Measurements from ENCODE around the gene RELL2.
"Not testable (repeated sequence)": the region's sequence is repeated elsewhere in the genome, so short reads cannot be mapped to it uniquely, and the experiment has no call there.

Gene RELL2, protein sequence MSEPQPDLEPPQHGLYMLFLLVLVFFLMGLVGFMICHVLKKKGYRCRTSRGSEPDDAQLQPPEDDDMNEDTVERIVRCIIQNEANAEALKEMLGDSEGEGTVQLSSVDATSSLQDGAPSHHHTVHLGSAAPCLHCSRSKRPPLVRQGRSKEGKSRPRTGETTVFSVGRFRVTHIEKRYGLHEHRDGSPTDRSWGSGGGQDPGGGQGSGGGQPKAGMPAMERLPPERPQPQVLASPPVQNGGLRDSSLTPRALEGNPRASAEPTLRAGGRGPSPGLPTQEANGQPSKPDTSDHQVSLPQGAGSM

DNA sequence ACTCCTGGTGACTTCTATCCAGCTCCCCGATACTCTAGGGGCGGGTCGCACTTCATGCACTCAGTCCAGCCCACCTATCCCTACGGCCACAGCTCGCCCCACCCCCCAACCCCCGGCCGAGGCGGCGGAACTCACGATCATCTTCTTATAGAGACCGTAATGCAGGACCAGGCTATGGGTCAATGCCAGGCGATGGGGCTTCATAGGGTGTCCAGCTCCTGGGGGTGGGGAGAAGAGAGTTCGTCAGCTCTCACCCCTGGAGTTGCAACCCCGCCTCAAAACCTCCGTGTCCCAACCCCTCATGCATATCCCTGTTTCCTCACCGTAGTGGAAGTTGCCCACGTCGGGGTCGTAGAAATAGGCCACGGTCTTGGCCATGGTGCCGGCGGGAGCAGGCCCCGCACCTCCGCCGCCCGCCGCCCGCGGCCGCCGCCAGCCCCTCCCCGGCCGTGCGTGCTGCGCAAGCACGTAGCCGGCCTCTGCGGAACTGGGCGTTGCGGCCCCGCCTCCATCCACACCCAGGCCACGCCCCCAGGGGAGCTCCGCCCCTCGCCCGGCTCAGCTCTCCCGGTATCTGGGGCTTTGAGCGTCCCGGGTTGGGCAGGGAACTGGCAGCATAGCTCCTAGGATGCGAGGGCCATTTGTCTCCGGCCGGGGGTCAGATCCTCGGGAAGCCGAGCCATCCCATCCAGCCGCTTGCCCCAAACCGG is at the start of gene RELL2, which contains the start of gene HDAC3:
Gene RELL2, plus strand, starts transcription at position 585 of the 710 bp plus-strand sequence. CDS start 1,229 bp downstream, outside the sequence.
Gene HDAC3, minus strand, starts transcription at position 437 of the 710 bp plus-strand sequence. Its CDS starts 59 bp downstream, at position 378.
- peak; percentile 86 for DNase-seq

DNA sequence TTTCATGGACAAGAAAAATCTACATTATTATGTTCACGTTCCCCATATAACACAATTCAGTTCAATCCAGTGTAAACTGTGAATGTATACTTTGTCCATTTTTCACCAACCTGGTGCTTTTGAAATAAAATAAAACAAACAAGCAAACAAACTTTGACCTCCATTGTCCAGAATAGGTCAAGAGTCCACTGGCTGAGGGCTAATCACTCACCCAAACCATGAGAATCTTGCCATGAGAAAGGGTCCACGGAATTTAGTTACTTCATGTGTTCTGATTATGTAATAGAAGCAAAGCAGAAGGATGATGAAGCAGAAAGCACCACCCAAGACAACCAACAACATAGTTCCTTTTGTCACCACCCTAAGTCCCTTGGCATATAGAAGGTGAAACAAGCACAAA is 46.7 kb upstream of the RELL2 start:
- DNase-seq: no peak

DNA sequence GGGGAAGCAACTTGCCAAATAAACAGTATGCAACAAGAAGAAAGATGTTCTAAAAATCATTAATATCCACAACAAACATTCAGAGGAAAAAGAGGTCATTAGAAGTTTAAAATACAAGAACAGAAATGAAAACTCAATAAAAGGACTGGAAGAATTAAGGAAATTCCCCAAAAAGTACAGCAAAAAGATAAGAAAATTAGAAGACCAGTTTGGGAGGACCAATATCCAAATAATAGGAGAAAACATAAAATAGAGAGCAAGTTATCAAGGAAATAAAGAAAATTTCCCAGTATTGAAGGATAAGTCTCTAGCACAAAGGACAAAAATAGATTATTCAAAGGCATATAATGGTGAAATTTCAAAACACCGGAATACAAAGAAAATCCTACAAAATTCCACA is 39.9 kb upstream of the RELL2 start:
- no peak for DNase-seq

DNA sequence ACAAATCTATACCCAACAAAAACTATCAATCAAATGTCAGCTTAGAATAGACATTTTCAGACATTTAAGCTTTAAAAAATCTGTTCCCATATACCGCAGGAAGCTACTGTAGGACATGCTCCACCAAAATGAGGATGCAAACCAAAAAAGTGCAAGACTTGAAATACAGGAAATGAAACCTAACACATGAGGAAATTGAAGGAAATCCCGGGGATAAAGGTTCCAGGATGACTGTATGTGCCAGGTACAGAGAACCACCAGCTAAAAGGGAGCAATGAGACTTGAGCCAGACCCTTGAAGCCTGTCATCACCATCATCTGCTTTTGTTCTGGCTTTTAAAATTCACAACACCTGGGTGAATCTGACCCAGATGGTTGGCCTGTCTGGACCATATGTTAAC is 39.4 kb upstream of the RELL2 start:
- no peak for DNase-seq

DNA sequence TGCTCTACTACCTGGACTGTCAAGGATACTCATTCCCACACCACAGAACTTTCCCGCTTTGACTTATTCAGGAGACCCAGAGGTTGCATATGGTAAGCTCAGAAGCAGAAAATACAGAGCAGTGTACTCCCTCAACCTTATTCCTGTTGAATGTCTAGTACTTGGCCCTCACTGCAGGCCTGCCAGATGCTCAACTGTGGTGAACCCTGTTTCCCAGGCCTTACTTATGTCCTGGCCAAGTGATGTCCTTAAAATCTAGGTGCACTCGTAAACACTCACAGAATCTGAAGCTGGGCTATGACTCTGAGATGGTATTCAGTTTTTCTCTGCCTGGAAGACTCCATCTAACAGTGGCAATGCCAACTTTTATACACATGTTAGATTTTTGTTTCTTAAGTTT is 39.0 kb upstream of the RELL2 start:
- DNase-seq: no peak

DNA sequence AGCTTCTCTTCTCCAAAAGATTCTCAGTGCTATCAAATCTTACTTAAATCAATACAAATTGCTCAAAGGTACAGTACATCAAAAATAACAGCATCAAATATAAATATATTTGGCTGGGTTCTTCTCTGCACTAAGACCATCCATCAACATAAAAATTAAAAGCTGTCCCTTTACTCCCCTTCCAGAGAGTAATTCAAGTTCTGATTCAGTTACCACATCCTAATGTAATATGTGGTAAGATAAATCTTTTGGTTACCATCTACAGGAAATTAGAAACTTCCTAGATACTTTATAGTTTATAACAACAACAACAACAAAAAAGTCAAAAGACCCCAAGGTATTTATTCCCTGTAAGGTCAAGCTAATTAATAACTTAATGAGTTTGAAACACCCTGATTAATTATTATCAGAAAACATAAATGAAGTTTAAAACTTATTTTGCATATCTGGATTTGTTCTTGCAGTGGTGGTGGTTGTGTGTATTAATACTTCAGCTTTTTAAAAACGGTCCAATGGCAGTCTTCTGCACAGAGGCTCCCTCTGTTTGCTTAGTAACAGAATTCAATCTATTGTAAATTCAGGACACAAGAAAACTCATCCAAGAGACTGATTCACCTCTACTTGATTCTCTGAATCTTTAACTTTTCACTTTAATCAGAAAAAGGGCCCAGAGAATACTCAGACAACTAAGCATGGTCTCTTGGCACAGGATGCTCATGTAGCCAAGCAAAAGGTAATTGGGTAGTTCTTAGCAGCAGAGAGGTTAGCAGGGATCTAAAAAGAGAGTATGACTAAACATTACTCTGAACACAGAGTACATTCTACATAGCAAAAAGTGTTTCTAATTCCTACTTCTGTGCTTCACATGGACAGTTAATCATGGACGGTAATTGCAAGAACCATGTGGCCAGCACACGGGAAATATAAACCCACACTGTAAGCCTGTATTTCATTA is 38.1 kb upstream of the RELL2 start:
- no peak for DNase-seq

DNA sequence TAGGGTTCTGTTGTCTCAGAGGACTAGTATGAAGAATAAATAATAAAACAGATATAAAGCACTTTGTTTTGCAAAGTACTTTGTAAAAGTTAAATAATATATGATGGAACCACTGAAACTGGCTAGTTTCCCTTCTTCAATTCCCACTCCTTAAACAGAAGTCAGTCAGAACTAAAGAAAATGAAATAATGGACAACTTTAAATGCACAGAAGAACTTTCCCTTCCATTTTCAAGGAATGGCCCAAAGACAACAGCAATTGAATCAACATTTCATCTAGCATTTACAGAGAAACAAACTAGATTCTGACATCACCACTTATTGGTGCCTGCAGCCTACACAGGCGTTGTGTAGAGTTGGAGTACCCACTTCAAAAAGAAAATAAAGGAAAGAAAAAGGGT is 34.2 kb upstream of the RELL2 start:
- DNase-seq: no peak

DNA sequence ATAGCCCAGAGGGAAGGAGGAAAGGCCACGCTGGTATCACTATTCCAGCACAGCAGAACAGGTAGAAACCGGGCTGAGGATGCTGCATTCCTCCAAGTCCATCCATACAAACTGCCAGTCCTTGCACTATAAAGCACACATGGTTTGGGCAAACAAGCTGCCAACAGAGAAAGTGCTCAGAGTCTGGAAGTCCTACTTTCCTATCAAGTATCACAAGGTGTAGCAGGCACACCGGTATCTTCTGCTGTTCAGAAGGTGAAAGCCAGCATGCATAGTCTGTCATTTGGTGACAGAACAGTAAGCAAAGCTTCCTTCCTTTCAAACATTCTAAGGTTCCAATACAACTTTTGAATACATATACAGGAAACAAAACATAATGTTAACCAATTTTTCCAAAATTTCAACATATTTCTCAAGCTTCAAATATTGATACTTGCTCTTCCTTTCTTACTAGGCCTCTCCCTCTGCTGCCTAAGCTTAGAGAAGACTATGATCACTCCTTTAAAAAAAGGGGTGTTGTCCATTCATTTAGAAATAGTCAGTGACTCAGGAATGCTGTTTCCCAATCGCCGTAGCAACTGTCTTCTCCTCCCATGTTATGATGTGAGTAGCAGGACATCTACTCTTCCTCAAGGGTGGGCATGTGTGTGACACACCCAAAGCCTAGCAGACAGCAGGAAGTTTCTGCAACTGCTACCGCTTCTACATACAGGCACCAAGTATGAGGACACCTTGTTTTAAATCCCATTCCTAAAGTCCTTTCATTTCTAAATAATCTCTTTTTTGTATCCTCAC is 32.7 kb upstream of the RELL2 start:
- DNase-seq: no peak

DNA sequence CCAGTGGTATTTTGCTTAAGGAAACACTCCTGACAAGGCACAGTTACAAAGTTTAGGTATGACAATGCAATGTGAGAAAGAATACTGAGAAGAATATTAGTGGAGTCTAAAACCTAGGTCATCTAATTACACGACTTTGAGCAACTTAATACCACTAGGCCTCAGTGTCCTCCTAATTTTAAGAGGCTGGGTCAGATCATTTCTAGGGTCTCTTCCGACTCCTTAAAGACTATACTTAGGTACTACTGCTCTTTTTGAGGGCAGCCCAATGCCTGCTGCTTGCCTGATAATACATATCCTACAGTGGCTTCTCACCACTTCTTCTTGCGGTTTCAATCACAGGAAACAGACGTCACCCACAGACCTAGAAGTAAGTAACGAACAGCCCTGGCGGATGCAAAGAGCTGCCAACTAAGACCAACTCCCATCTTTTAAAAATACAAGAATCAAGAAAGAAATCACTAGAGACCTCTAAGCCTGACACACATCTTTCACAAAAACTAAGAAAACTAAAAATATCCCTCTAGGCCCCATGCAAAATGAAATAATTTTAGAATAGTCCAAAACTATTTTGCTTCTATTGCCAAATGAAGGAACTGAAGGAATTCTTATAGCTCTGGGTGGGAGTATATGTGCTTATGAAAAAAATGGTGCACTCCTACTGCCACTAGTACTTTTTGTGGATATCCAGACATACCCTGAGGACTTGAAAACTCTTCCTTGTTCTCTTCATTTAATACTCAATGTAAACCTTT is 31.1 kb upstream of the RELL2 start:
- peak; percentile 50 for DNase-seq

DNA sequence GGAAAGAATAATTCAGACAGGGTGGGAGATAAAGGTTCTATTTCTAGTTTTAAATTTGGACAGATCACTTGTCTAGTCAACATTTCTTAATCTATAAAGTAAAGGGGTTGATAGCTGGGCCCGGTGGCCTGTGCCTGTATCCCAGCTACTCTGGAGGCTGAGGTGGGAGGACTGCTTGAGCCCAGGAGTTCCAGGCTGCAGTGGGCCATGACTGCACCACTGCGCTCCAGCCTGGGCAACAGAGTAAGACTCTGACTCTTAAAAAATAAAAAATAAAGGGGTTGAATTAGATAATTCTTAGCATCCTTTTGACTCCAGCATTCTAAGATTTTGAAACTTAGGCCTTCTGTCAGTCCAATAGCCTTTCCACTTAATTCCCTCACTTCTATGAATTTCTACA is 28.8 kb upstream of the RELL2 start:
- DNase-seq: no peak

DNA sequence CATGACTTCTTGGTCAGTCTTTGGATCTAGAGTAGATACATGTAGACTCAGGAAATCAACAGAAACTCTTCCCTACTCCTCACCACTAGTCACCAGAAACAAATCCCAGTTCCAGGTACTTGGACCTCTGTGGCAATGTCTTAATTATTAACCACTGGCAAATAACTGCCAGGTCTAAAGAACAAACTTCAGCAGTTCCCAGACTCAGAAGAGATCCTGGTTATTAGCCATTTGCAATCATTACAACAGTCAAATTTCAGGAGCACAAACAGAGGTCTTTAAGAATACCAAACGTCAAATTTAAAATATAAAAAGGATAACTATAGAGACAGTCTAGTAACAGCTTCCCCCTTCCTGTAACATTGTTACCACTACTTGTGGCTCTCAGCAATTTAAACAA is 28.2 kb upstream of the RELL2 start:
- DNase-seq: no peak

DNA sequence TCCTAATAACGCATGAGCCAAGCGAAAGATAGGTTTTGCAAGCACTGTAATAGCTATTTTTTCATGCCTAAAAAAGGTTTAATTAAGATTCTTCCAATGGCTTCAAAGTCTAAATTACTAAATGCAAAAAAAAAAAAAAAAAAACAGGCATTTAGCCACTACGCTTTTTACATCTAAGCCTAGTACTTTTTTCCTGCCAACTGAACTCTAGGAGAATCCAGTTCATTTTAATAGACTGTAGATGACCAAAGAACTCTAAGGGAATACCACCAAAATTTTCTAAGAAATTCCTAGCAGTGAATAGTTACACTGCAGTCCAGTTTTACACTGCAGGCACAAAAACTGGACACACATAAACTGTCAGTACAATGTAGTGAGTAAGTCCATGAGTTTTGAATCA is 27.8 kb upstream of the RELL2 start:
- no peak for DNase-seq

DNA sequence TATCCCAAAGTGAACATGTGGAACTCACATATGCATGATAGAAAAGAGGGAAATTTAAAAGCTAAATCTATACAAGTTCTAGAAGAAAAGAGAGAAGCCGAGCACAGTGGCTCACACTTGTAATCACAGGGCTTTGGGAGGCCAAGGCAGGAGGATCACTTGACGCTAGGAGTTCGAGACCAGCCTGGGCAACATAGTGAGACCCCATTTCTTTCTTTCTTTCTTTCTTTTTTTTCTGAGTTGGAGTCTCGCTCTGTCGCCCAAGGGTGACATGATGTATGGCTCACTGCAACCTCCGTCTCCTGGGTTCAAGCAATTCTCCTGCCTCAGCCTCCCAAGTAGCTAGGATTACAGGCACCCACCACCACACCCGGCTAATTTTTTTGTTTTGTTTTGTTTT is 26.9 kb upstream of the RELL2 start:
- DNase-seq: not testable (repeated sequence)

DNA sequence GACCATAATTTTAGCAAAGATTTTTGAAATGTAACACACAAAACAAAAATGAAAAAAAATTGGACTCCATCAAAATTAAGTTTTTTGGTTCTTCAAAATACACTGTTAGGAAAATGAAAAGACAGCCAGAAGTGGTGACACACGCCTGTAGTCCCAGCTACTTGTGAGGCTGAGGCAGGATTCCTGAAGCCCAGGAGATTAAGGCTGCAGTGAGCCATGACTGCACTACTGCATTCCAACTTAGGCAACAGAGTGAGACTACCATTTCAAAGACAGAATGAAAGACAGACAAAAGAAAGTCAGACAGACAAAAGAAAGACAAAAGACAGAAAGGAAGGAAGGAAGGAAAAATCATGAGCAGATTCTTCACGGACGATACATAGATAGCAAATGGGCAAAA is 25.5 kb upstream of the RELL2 start:
- DNase-seq: no peak

DNA sequence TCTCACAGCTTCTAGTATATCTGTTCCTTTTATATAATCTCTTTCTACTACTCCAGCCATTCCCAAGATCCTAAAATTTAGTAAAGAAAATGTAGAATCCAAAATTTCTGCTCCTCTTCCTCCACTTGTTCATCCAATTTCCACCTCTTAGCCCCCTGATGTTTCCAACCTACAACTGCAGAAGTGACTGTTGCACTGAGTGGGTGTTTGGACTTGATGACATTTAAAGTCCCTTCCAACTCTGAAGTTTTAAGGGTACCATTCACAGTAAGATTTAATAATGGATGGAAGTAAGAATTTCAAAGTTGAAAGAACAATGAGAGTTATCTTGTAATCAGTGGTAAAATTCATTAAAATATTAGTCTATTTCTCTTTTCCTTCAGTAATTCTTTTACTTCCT is 23.5 kb upstream of the RELL2 start:
- DNase-seq: no peak

DNA sequence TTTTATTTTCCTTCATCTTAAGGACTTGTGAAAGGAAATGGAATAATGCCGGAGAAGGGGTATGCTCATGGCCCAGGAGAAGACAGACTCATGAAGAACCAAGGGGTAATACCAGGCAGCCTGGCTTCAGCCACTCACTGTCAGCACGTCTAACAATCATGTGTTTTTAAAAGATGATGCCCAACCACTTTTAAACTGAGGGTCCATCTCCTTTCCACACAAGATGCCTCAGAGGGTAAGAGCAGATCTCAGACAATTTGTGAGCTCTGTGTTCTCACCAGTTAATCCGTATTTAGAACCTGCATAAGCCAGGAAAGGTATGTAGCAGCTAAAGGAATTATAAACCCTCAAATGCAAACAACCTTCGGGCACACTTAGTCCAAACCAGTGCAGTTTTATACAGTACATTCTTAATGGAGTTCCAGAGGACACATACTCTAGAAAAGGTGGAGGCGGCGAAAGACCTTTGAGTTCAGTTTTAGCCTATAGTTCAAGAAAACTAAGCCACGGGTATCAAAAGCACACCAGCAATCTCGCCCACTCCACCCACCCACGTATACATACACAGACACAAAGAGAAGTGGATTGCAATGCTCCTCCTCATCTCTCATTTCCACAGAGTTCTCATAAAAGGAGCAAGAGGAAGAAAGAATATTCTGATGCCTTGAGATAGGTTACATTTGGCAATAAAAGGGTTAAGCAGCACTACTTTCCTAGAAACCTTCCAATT is 20.6 kb upstream of the RELL2 start:
- DNase-seq: no peak

DNA sequence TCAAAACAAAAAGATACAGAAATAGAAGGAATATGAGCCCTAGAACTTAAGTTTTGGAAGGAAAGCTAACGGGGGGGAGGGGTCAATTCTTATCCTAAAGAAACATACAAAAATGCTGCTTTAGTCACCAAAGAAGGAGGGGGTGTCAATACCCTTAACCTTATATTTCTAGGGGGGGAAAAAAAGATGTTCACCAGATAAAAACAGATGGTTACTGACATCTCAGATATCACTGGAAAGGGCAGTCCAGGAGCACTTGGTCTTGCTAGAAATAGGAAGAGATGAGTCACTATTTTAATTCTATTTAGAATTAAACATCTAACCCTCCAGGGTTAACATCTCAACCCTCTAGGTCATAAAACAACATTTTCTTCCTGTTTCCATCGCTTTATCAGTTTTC is 19.7 kb upstream of the RELL2 start:
- DNase-seq: no peak

DNA sequence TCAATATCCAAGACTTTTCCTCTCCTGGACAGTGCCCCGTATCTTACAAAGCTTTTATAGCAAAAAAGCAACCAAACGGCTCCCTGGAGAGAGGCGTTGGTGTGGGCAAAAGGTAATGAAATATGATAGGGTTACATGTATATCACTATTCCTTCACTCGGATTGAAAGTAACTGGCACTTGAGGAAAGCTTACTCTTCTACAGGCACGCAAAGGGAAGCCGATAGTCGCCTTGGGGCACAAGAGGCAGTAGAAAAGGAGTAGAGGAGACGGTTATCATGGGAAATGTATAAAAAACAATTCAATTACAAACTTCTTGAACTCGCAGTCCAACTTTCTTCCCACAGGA is 19.1 kb upstream of the RELL2 start:
- no peak for DNase-seq

DNA sequence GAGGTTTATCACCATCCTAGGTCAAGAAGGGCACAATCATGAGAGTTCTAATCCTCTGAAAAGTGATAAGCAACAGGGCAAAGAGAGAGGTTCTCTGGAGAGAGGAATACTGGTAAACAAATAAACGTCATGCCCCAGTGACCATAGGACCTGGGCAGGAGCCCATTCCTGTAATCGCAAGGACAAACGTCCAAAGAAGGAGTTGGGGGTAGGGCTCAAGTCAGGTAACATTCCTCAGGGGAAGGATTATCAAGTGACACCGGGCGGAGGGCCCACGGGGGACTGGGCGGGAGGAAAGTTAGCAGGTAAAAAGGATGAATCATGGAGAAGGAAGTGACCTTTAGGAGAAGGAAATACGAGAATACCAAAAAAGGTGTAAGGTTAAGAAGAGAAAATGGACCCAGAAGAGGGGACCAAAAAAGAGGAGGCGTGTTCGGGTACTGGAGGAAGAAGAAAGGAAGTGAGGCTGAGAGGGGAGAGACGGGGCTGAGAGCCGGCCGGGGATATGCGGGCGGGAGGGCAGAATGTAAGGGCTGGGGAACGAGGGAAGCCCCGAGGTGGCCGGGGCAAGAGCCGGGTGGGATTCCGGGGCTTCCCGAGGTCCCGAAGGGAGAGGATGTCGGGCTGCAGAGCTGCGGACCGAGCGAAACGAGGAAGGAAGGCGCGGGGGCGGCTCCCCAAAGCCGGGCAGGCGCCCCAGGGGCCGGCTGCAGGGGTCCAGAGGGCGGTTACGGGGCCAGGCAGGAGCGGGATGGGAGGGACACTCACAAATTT is 18.6 kb upstream of the RELL2 start:
- peak; percentile 52 for DNase-seq

DNA sequence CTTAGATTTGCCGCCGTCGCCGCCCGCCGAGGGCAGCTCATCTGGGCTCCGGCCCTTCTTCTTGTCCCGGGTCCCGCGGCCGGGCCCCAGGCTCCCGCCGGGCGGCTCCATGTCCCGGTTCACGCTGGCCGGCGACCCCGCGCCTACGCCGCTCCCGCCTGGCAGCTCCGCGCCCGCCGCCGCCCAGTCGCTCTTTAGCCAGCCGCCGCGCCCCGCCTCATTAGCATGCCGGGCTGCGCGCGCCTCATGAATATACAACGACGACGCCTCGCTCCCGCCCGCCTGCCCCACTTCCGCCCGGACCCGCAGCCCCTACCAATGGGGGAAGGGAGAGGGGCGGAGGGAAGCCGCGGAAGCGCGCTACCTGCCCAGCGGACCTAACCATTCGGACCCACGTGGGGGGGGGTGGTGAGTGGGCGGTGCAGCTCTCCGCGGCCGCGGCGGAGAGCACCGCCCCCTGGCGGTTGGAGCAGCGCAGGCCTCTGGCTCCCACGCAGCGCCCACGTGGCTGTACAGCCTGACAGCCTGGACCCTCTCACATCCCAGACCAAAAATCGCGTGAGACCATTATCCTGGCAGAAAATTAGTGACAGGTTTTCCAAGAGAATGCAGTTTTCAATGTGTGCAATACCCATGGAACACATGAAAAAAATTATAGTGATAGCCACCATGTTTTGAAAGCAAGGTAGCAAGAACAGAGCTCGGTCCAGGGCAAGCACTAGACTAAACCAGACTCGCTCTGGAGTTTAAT is 17.8 kb upstream of the RELL2 start, which contains the start of gene DIAPH1:
Gene DIAPH1, minus strand, starts transcription at position 197 of the 751 bp plus-strand sequence. Its CDS starts 86 bp downstream, at position 111.
- peak; percentile 99 for DNase-seq
